H9 (cell line): ENCODE measurements around the gene MAP2K7. TPM values are rescaled to one million over a fixed set of nuclear protein-coding genes. Genes with fewer than 3 reads are reported as not detected.

Experiments used
- DNase-seq: peaks from one replicate; pipeline ENCODE4 v3.0.0-alpha.2; 2017
- H2AFZ ChIP-seq: one replicate; pipeline ENCODE4 v1.6.1; 2013; ENCODE audit warnings: mild to moderate bottlenecking, low read length, control low read depth, moderate library complexity
- H2AK5ac ChIP-seq: 2 replicates; pipeline ENCODE4 v1.6.1; 2013; ENCODE audit warnings: low read length, control low read depth, mixed read lengths; ENCODE audit not compliant: insufficient read length
- H2BK120ac ChIP-seq: one replicate; pipeline ENCODE4 v1.6.1; 2013; ENCODE audit warnings: low read depth, mild to moderate bottlenecking, low read length, control low read depth, inconsistent platforms; ENCODE audit not compliant: poor library complexity, severe bottlenecking
- H2BK12ac ChIP-seq: 2 replicates; pipeline ENCODE4 v1.6.1; 2013; ENCODE audit warnings: low read length, control low read depth, mixed read lengths, low read depth; ENCODE audit not compliant: insufficient read length
- H2BK15ac ChIP-seq: 2 replicates; pipeline ENCODE4 v1.6.1; 2013; ENCODE audit warnings: low read depth, low read length, control low read depth
- H2BK20ac ChIP-seq: one replicate; pipeline ENCODE4 v1.6.1; 2013; ENCODE audit warnings: low read depth, mild to moderate bottlenecking, low read length, control low read depth, inconsistent platforms; ENCODE audit not compliant: poor library complexity, severe bottlenecking
- H2BK5ac ChIP-seq: 2 replicates; pipeline ENCODE4 v1.6.1; 2013; ENCODE audit warnings: low read length, control low read depth, mixed read lengths; ENCODE audit not compliant: insufficient read length
- H3K14ac ChIP-seq: 2 replicates; pipeline ENCODE4 v1.6.1; 2013; ENCODE audit warnings: low read length, control low read depth; ENCODE audit not compliant: insufficient read depth
- H3K18ac ChIP-seq: 2 replicates; pipeline ENCODE4 v1.6.1; 2013; ENCODE audit warnings: low read depth, mild to moderate bottlenecking, mixed read lengths, low read length, control low read depth; ENCODE audit not compliant: insufficient read length
- H3K23ac ChIP-seq: 2 replicates; pipeline ENCODE4 v1.6.1; 2013; ENCODE audit warnings: low read length, control low read depth, mixed read lengths, low read depth; ENCODE audit not compliant: insufficient read length
- H3K23me2 ChIP-seq: 2 replicates; pipeline ENCODE4 v1.6.1; 2013; ENCODE audit warnings: low read depth, mild to moderate bottlenecking, mixed read lengths, low read length, control low read depth; ENCODE audit not compliant: insufficient read length, poor library complexity, severe bottlenecking
- H3K27ac ChIP-seq: 2 replicates; pipeline ENCODE4 v1.5.1; 2013; ENCODE audit warnings: low read length, control low read depth, mixed read lengths, low read depth; ENCODE audit not compliant: insufficient read length
- H3K27me3 ChIP-seq: 2 replicates; pipeline ENCODE4 v1.6.1; 2013; ENCODE audit warnings: low read length, control low read depth, inconsistent platforms; ENCODE audit not compliant: insufficient read depth
- H3K4ac ChIP-seq: 2 replicates; pipeline ENCODE4 v1.6.1; 2013; ENCODE audit warnings: low read depth, mild to moderate bottlenecking, control low read depth, inconsistent platforms, low read length, moderate library complexity
- H3K4me1 ChIP-seq: 2 replicates; pipeline ENCODE4 v1.6.1; 2013; ENCODE audit warnings: low read length, control low read depth, inconsistent platforms; ENCODE audit not compliant: insufficient read depth
- H3K4me2 ChIP-seq: 2 replicates; pipeline ENCODE4 v1.6.1; 2013; ENCODE audit warnings: low read length, control low read depth, mixed read lengths; ENCODE audit not compliant: insufficient read length, insufficient read depth
- H3K56ac ChIP-seq: 2 replicates; pipeline ENCODE4 v1.6.1; 2013; ENCODE audit warnings: low read depth, mild to moderate bottlenecking, mixed read lengths, low read length, control low read depth; ENCODE audit not compliant: insufficient read length
- H3K79me1 ChIP-seq: 2 replicates; pipeline ENCODE4 v1.6.1; 2013; ENCODE audit warnings: low read depth, mild to moderate bottlenecking, moderate library complexity, low read length, control low read depth, inconsistent platforms; ENCODE audit not compliant: insufficient read depth, poor library complexity, severe bottlenecking
- H3K79me2 ChIP-seq: 2 replicates; pipeline ENCODE4 v1.6.1; 2013; ENCODE audit warnings: low read length, control low read depth, inconsistent platforms; ENCODE audit not compliant: insufficient read depth
- H3K9ac ChIP-seq: 2 replicates; pipeline ENCODE4 v1.6.1; 2013; ENCODE audit warnings: low read length, control low read depth, mixed read lengths; ENCODE audit not compliant: insufficient read length; ENCODE audit errors: extremely low read depth
- H3K9me3 ChIP-seq: one replicate; pipeline ENCODE4 v1.6.1; 2013; ENCODE audit warnings: low read depth, low read length, inconsistent platforms; ENCODE audit not compliant: control insufficient read depth
- H3T11ph ChIP-seq: one replicate; pipeline ENCODE4 v1.6.1; 2013; ENCODE audit warnings: mild to moderate bottlenecking, low read length, control low read depth, inconsistent platforms
- H4K20me1 ChIP-seq: one replicate; pipeline ENCODE4 v1.6.1; 2013; ENCODE audit not compliant: control insufficient read depth, insufficient read length, insufficient read depth
- H4K5ac ChIP-seq: 2 replicates; pipeline ENCODE4 v1.6.1; 2013; ENCODE audit warnings: low read depth, mild to moderate bottlenecking, mixed read lengths, low read length, control low read depth; ENCODE audit not compliant: insufficient read length
- H4K8ac ChIP-seq: replicated peaks from 2 replicates; pipeline ENCODE4 v1.6.1; 2013; ENCODE audit warnings: low read length, control low read depth, mixed read lengths, low read depth; ENCODE audit not compliant: insufficient read length
- H4K91ac ChIP-seq: 2 replicates; pipeline ENCODE4 v1.6.1; 2013; ENCODE audit warnings: low read depth, mild to moderate bottlenecking, moderate library complexity, mixed read lengths, low read length, control low read depth; ENCODE audit not compliant: insufficient read length
- H3K27ac Mint-ChIP-seq, 3 experiments: 2 replicates in 2 of 3; 3 replicates in 1 of 3; pipeline ENCODE4 v1.8.0; 2020 to 2021; ENCODE audit warnings: mixed read lengths in 3 of 3, mild to moderate bottlenecking in 1 of 3, moderate library complexity in 1 of 3
- H3K27me3 Mint-ChIP-seq: 2 replicates; pipeline ENCODE4 v1.8.0; 2021; ENCODE audit warnings: low read depth, mild to moderate bottlenecking, moderate library complexity, mixed read lengths
- H3K36me3 Mint-ChIP-seq, 3 experiments: 2 replicates in 2 of 3; 3 replicates in 1 of 3; pipeline ENCODE4 v1.8.0; 2020 to 2021; ENCODE audit warnings: low read depth in 3 of 3, mixed read lengths in 3 of 3; ENCODE audit not compliant: insufficient read depth in 1 of 3
- H3K4me1 Mint-ChIP-seq, 2 experiments: 2 replicates each; pipeline ENCODE4 v1.8.0; 2020; ENCODE audit warnings: mixed read lengths in 2 of 2
- H3K4me3 Mint-ChIP-seq, 2 experiments: 2 replicates in 1 of 2; 3 replicates in 1 of 2; pipeline ENCODE4 v1.8.0; 2020 to 2021; ENCODE audit warnings: mild to moderate bottlenecking in 2 of 2, mixed read lengths in 2 of 2, moderate library complexity in 1 of 2
- H3K9me3 Mint-ChIP-seq, 2 experiments: 2 replicates in 1 of 2; 3 replicates in 1 of 2; pipeline ENCODE4 v1.8.0; 2020; ENCODE audit warnings: mild to moderate bottlenecking in 2 of 2, mixed read lengths in 2 of 2, moderate library complexity in 1 of 2
- CTCF ChIP-seq: fragments of 200-600 bp; sonication (generic); conservative IDR thresholded peaks from 3 replicates; pipeline ENCODE4 v1.8.0; 2021; ENCODE audit warnings: antibody characterized with exemption, mild to moderate bottlenecking
- WGBS: extraction: QIAGEN DNeasy Blood & Tissue Kit; methylation state at CpG from one replicate; pipeline ENCODE4 v1.1.7; 2013; ENCODE audit warnings: missing lambda C conversion rate, low lambda C conversion rate, mixed read lengths; ENCODE audit not compliant: insufficient read length; ENCODE audit errors: extremely low coverage; 5-methylcytosine and 5-hydroxymethylcytosine counted together
- total RNA-seq: library from RNA; stranded (reverse); gene quantifications from 2 replicates; pipeline ENCODE4 v1.2.1, GENCODE V29; 2021

Gene MAP2K7
- total RNA-seq, 1 experiment from 2014 or later, result 48.1 TPM

DNA sequence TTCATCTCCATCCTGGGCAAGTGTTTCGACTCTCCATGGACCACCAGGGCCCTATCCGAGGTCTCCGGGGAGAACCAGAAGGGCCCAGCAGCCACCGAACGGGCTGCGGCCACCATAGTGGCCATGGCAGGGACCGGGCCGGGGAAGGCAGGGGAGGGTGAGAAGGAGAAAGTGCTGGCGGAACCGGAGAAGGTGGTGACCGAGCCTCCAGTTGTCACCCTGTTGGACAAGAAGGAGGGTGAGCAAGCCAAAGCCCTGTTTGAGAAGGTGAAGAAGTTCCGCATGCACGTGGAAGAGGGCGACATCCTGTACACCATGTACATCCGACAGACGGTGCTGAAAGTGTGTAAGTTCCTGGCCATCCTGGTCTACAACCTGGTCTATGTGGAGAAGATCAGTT lies 4.7 kb upstream of the MAP2K7 start:
- H3K27me3 Mint-ChIP-seq, result no peaks in the 10 kb centered on the region; the same call in 1 of the 2 replicates
- no peak overlapping the region for H3T11ph ChIP-seq
- DNase-seq, result no peak

More for the DNA sequence above, 4.7 kb upstream of the MAP2K7 start:
- Mint-ChIP-seq H3K27ac (no peak overlapping the region), H3K36me3 (peaks cover 7 to 13% (median 11%) of the 10 kb centered on the region in 3 experiments; a peak in 6 of 7 replicates), H3K4me3 (no peak overlapping the region), H3K9me3 (no peaks in the 10 kb centered on the region; a peak in 1 of 5 replicates), H3K4me1 (peaks cover 4 to 14% of the 10 kb centered on the region in 2 experiments)
- no peak overlapping the region for H3K14ac ChIP-seq
- H3K79me1 ChIP-seq, result no peaks in the 10 kb centered on the region
- no peak overlapping the region for H2BK12ac ChIP-seq
- no peak overlapping the region for H3K18ac ChIP-seq
- no peak overlapping the region for H2AFZ ChIP-seq
- H3K4me2 ChIP-seq, result no peak overlapping the region
- no peak overlapping the region for H4K8ac ChIP-seq
- no peak overlapping the region for H3K27ac ChIP-seq
- no peaks in the 10 kb centered on the region for H3K9me3 ChIP-seq
- H3K4ac ChIP-seq, result no peak overlapping the region
- no peak for TF ChIP-seq CTCF
- H3K79me2 ChIP-seq, result no peaks in the 10 kb centered on the region
- H3K9ac ChIP-seq, result no peak overlapping the region
- H2AK5ac ChIP-seq, result no peak overlapping the region
- no peaks in the 10 kb centered on the region for H3K27me3 ChIP-seq
- no peaks in the 10 kb centered on the region for H4K20me1 ChIP-seq
- H2BK5ac ChIP-seq, result no peak overlapping the region
- no peak overlapping the region for H3K23ac ChIP-seq
- no peak overlapping the region for H2BK120ac ChIP-seq
- peaks cover 9% of the 10 kb centered on the region for H3K23me2 ChIP-seq
- no peak overlapping the region for H2BK15ac ChIP-seq
- H4K91ac ChIP-seq, result no peak overlapping the region
- H2BK20ac ChIP-seq, result no peak overlapping the region
- no peaks in the 10 kb centered on the region for H3K4me1 ChIP-seq
- no CpG with 5 or more reads among the region's 16 CpGs for whole genome bisulfite sequencing
- no peak overlapping the region for H4K5ac ChIP-seq
- no peak overlapping the region for H3K56ac ChIP-seq
